SK-N-SH treated with all-trans-retinoic acid at 6 μM for 48 hours (cell line): ENCODE data around the gene SLC35F4.

Experiments
- ATAC-seq: fragments of 200-7000 bp; cut with Tn5 transposase; 3 replicates; pipeline ENCODE4 v1.9.1; 2020; ENCODE audit warnings: mild to moderate bottlenecking, moderate library complexity
- ARNTL ChIP-seq: fragments of 450-650 bp; formaldehyde crosslinking; IDR thresholded peaks from 2 replicates; pipeline ENCODE4 v1.5.0; 2020; ENCODE audit warnings: low read depth, mild to moderate bottlenecking, moderate library complexity, borderline replicate concordance
- BACH2 ChIP-seq: fragments of 250-450 bp; sonication (Bioruptor Pico); IDR thresholded peaks from 2 replicates; pipeline ENCODE4 v1.9.0; 2021; ENCODE audit warnings: mild to moderate bottlenecking, borderline replicate concordance
- CSDC2 ChIP-seq: fragments of 250-450 bp; sonication (Bioruptor Pico); IDR thresholded peaks from 2 replicates; pipeline ENCODE4 v1.5.0; 2020; ENCODE audit warnings: mild to moderate bottlenecking, moderate library complexity
- CSRNP3 ChIP-seq: fragments of 250-450 bp; sonication (Bioruptor Pico); IDR thresholded peaks from 2 replicates; pipeline ENCODE4 v1.5.1; 2021; ENCODE audit warnings: mild to moderate bottlenecking, moderate library complexity
- ESRRG ChIP-seq: fragments of 250-450 bp; sonication (Bioruptor Pico); IDR thresholded peaks from 2 replicates; pipeline ENCODE4 v1.6.1; 2021; ENCODE audit warnings: mild to moderate bottlenecking
- GLIS3 ChIP-seq: fragments of 250-450 bp; sonication (Bioruptor Pico); IDR thresholded peaks from 2 replicates; pipeline ENCODE4 v1.5.0; 2020; ENCODE audit warnings: mild to moderate bottlenecking, moderate library complexity
- ISL1 ChIP-seq: fragments of 250-450 bp; sonication (Bioruptor Pico); IDR thresholded peaks from 2 replicates; pipeline ENCODE4 v2.1.2; 2022; ENCODE audit warnings: mild to moderate bottlenecking, moderate library complexity
- PATZ1 ChIP-seq: fragments of 250-450 bp; sonication (Bioruptor Pico); IDR thresholded peaks from 2 replicates; pipeline ENCODE4 v1.8.0; 2020; ENCODE audit warnings: mild to moderate bottlenecking, moderate library complexity, borderline replicate concordance
- PPARA ChIP-seq: fragments of 250-450 bp; sonication (Bioruptor Pico); IDR thresholded peaks from 2 replicates; pipeline ENCODE4 v1.5.0; 2020; ENCODE audit warnings: mild to moderate bottlenecking, borderline replicate concordance
- RARB ChIP-seq: fragments of 250-450 bp; sonication (Bioruptor Pico); IDR thresholded peaks from 2 replicates; pipeline ENCODE4 v1.8.0; 2021; ENCODE audit warnings: mild to moderate bottlenecking, moderate library complexity
- TCF4 ChIP-seq: fragments of 250-450 bp; sonication (Bioruptor Pico); IDR thresholded peaks from 2 replicates; pipeline ENCODE4 v1.8.0; 2021; ENCODE audit warnings: mild to moderate bottlenecking, moderate library complexity, borderline replicate concordance
- TOX ChIP-seq: fragments of 250-450 bp; sonication (Bioruptor Pico); IDR thresholded peaks from 2 replicates; pipeline ENCODE4 v1.8.0; 2021; ENCODE audit warnings: mild to moderate bottlenecking, moderate library complexity, borderline replicate concordance
- ZC3H10 ChIP-seq: fragments of 250-450 bp; sonication (Bioruptor Pico); IDR thresholded peaks from 2 replicates; pipeline ENCODE4 v1.5.1; 2021; ENCODE audit warnings: mild to moderate bottlenecking, moderate library complexity
- ZFP30 ChIP-seq: fragments of 450-650 bp; formaldehyde crosslinking; IDR thresholded peaks from 2 replicates; pipeline ENCODE4 v1.5.0; 2022; ENCODE audit warnings: mild to moderate bottlenecking, moderate library complexity
- ZNF565 ChIP-seq: fragments of 450-650 bp; formaldehyde crosslinking; conservative IDR thresholded peaks from 2 replicates; pipeline ENCODE4 v1.5.0; 2020; ENCODE audit warnings: low read depth, mild to moderate bottlenecking, moderate library complexity
- ZNF70 ChIP-seq: fragments of 450-650 bp; formaldehyde crosslinking; IDR thresholded peaks from 2 replicates; pipeline ENCODE4 v1.5.0; 2020; ENCODE audit warnings: mild to moderate bottlenecking, moderate library complexity
- ZNF8 ChIP-seq: fragments of 450-650 bp; formaldehyde crosslinking; IDR thresholded peaks from 2 replicates; pipeline ENCODE4 v1.5.0; 2020; ENCODE audit warnings: mild to moderate bottlenecking, moderate library complexity
- TF ChIP-seq, protein P1 (sequence below): fragments of 250-450 bp; sonication (Bioruptor Pico); IDR thresholded peaks from 2 replicates; pipeline ENCODE4 v1.8.0; 2021; ENCODE audit warnings: low read depth, mild to moderate bottlenecking, moderate library complexity, borderline replicate concordance
- TF ChIP-seq, protein P2 (sequence below): fragments of 250-450 bp; sonication (Bioruptor Pico); IDR thresholded peaks from 2 replicates; pipeline ENCODE4 v1.5.1; 2020; ENCODE audit warnings: low read depth, mild to moderate bottlenecking, moderate library complexity
- TF ChIP-seq, protein P3 (sequence below): fragments of 250-450 bp; sonication (Bioruptor Pico); IDR thresholded peaks from 2 replicates; pipeline ENCODE4 v1.5.0; 2020; ENCODE audit warnings: mild to moderate bottlenecking, moderate library complexity

Gene SLC35F4

GRCh38 chr14:57865403-57866198, at the start of gene SLC35F4:
SLC35F4 (minus strand) TSS chr14:57866092.
- TF ChIP-seq CSRNP3 (CRISPR knock-in tag) (no peak), RARB (CRISPR knock-in tag) (no peak), TOX (CRISPR knock-in tag) (no peak), ZNF70 (CRISPR knock-in tag) (no peak), ARNTL (CRISPR knock-in tag) (no peak), ZNF8 (CRISPR knock-in tag) (no peak), ESRRG (CRISPR knock-in tag) (no peak), CSDC2 (CRISPR knock-in tag) (no peak), ZFP30 (no peak), PATZ1 (CRISPR knock-in tag) (no peak), ZC3H10 (CRISPR knock-in tag) (no peak), ISL1 (CRISPR knock-in tag) (no peak), TCF4 (CRISPR knock-in tag) (no peak), PPARA (CRISPR knock-in tag) (no peak), BACH2 (CRISPR knock-in tag) (no peak), ZNF565 (no peak), GLIS3 (CRISPR knock-in tag) (no peak)
- TF ChIP-seq, protein P1, sequence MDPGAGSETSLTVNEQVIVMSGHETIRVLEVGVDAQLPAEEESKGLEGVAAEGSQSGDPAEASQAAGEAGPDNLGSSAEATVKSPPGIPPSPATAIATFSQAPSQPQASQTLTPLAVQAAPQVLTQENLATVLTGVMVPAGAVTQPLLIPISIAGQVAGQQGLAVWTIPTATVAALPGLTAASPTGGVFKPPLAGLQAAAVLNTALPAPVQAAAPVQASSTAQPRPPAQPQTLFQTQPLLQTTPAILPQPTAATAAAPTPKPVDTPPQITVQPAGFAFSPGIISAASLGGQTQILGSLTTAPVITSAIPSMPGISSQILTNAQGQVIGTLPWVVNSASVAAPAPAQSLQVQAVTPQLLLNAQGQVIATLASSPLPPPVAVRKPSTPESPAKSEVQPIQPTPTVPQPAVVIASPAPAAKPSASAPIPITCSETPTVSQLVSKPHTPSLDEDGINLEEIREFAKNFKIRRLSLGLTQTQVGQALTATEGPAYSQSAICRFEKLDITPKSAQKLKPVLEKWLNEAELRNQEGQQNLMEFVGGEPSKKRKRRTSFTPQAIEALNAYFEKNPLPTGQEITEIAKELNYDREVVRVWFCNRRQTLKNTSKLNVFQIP (CRISPR knock-in tag), result no peak
- TF ChIP-seq, protein P2, sequence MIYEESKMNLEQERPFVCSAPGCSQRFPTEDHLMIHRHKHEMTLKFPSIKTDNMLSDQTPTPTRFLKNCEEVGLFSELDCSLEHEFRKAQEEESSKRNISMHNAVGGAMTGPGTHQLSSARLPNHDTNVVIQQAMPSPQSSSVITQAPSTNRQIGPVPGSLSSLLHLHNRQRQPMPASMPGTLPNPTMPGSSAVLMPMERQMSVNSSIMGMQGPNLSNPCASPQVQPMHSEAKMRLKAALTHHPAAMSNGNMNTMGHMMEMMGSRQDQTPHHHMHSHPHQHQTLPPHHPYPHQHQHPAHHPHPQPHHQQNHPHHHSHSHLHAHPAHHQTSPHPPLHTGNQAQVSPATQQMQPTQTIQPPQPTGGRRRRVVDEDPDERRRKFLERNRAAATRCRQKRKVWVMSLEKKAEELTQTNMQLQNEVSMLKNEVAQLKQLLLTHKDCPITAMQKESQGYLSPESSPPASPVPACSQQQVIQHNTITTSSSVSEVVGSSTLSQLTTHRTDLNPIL (CRISPR knock-in tag), result no peak
- TF ChIP-seq, protein P3, sequence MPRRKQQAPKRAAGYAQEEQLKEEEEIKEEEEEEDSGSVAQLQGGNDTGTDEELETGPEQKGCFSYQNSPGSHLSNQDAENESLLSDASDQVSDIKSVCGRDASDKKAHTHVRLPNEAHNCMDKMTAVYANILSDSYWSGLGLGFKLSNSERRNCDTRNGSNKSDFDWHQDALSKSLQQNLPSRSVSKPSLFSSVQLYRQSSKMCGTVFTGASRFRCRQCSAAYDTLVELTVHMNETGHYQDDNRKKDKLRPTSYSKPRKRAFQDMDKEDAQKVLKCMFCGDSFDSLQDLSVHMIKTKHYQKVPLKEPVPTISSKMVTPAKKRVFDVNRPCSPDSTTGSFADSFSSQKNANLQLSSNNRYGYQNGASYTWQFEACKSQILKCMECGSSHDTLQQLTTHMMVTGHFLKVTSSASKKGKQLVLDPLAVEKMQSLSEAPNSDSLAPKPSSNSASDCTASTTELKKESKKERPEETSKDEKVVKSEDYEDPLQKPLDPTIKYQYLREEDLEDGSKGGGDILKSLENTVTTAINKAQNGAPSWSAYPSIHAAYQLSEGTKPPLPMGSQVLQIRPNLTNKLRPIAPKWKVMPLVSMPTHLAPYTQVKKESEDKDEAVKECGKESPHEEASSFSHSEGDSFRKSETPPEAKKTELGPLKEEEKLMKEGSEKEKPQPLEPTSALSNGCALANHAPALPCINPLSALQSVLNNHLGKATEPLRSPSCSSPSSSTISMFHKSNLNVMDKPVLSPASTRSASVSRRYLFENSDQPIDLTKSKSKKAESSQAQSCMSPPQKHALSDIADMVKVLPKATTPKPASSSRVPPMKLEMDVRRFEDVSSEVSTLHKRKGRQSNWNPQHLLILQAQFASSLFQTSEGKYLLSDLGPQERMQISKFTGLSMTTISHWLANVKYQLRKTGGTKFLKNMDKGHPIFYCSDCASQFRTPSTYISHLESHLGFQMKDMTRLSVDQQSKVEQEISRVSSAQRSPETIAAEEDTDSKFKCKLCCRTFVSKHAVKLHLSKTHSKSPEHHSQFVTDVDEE (CRISPR knock-in tag), result no peak
- ATAC-seq, result no peak; the same call in 2 of the 3 replicates

- ATAC-seq, result no peak
- TF ChIP-seq ZNF8 (CRISPR knock-in tag) (no peak), ZNF70 (CRISPR knock-in tag) (no peak), RARB (CRISPR knock-in tag) (no peak), TOX (CRISPR knock-in tag) (no peak), PATZ1 (CRISPR knock-in tag) (no peak), PPARA (CRISPR knock-in tag) (no peak), CSDC2 (CRISPR knock-in tag) (no peak), ZC3H10 (CRISPR knock-in tag) (no peak)
- TF ChIP-seq, protein P3 (CRISPR knock-in tag), result no peak
- TF ChIP-seq, protein P1 (CRISPR knock-in tag), result no peak
- TF ChIP-seq, protein P2 (CRISPR knock-in tag), result no peak
These were observed 43.7 kb upstream of the SLC35F4 start for GRCh38 chr14:57909626-57910025.
